Upper lobe of right lung (tissue), 1 donor: ENCODE data around the gene SLC4A1. TPM values are rescaled to one million over a fixed set of nuclear protein-coding genes. Genes with fewer than 3 reads are reported as not detected.

Experiments used
- ATAC-seq: fragments of 200-7000 bp; cut with Tn5 transposase; one replicate; pipeline ENCODE4 v1.9.1; 2020; ENCODE audit warnings: mild to moderate bottlenecking, moderate library complexity
- DNase-seq: peaks from one replicate; pipeline ENCODE4 v3.0.0-alpha.2; 2020
- H3K27ac ChIP-seq: fragments of 200-600 bp; one replicate; pipeline ENCODE4 v1.8.0; 2022
- H3K27me3 ChIP-seq: fragments of 200-600 bp; one replicate; pipeline ENCODE4 v1.8.0; 2022; ENCODE audit warnings: mild to moderate bottlenecking
- H3K36me3 ChIP-seq: fragments of 200-600 bp; one replicate; pipeline ENCODE4 v1.8.0; 2022
- H3K4me1 ChIP-seq: fragments of 200-600 bp; one replicate; pipeline ENCODE4 v1.8.0; 2022
- H3K4me3 ChIP-seq: fragments of 200-600 bp; one replicate; pipeline ENCODE4 v1.8.0; 2022; ENCODE audit warnings: mild to moderate bottlenecking
- H3K9me3 ChIP-seq: fragments of 200-600 bp; one replicate; pipeline ENCODE4 v1.8.0; 2022
- intact Hi-C: fragments of 100-400 bp; cut with DNase I; formaldehyde crosslinking; loops from one replicate; pipeline ENCODE4 v1.11.0; 2022
- total RNA-seq: library from RNA; stranded (reverse); fragmentation: NEBNext Ultra II Directional; extraction: Animal tissue kit (Norgen Biotek cat#: 25700); gene quantifications from one replicate; pipeline ENCODE4 v1.2.1, GENCODE V29; 2021
- TF ChIP-seq, protein P1 (sequence below): fragments of 200-600 bp; IDR thresholded peaks from one replicate; pipeline ENCODE4 v1.8.0; 2022; ENCODE audit warnings: antibody characterized with exemption
- donor health status: DM: no; HTN: yes; CAD: no; lungs with severe emphysema.

The SLC4A1 gene
- total RNA-seq, 1 donor from 2014 or later = 0.43 TPM

DNA sequence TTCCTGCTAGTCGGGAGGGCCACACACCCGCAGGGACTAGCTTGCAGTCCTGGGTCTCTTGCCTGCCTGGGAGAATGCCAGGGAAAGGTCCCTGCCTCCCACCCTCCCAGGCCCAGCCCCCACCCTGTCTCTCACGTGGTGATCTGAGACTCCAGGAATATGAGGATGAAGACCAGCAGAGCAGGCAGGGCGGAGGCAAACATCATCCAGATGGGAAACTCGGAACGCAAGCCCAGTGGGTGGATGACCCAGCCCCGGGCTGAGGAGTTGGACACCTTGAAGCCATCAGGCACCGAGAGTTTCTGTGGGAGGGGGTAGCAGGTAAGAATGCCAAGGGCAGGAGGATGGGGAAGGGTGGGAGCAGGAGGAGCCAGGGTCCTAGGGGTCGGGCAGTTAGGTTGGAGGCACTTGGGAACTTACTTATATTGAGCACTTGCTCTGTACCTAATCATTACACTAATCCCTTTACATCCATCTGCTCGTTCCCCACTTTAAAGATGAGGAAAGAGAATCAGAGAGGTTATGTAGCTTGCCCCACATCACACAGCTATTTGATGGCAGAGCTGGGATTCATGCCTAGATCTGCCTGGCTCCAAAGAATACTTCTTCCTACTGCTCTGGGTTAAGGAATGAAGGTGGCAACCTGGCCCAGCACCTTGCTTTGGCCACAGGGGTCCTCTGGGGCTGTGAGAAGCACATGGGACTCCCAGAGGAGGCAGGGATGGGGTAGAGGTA lies 13.4 kb downstream of the SLC4A1 start:
- TF ChIP-seq, protein P1, sequence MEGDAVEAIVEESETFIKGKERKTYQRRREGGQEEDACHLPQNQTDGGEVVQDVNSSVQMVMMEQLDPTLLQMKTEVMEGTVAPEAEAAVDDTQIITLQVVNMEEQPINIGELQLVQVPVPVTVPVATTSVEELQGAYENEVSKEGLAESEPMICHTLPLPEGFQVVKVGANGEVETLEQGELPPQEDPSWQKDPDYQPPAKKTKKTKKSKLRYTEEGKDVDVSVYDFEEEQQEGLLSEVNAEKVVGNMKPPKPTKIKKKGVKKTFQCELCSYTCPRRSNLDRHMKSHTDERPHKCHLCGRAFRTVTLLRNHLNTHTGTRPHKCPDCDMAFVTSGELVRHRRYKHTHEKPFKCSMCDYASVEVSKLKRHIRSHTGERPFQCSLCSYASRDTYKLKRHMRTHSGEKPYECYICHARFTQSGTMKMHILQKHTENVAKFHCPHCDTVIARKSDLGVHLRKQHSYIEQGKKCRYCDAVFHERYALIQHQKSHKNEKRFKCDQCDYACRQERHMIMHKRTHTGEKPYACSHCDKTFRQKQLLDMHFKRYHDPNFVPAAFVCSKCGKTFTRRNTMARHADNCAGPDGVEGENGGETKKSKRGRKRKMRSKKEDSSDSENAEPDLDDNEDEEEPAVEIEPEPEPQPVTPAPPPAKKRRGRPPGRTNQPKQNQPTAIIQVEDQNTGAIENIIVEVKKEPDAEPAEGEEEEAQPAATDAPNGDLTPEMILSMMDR = no peak
- no peak for ATAC-seq
- intact Hi-C loops = no loop called here

DNA sequence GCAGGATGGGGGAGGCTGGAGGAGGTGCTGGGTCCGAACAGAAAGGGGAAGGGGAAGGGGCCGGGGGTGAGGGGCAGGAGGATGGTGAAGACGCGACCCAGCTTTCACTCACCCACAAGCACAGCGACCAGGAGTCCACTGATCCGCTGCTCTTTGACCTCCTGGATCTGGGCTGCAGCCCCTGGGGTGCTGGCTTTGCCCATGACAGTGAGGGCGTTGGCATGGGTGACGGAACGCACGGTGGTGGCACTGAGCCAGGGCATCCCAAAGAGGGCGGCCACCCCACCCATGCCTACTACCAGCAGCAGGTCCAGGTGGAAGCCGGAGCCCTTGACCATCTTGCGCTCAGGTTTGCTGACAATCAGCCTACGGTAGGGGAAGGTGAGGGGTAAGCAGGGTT lies 14.9 kb downstream of the SLC4A1 start:
- Histone ChIP-seq H3K4me3 (no peak overlapping the region), H3K36me3 (no peaks in the 10 kb centered on the region), H3K27ac (no peak overlapping the region), H3K27me3 (no peaks in the 10 kb centered on the region), H3K9me3 (no peaks in the 10 kb centered on the region), H3K4me1 (peaks cover 3% of the 10 kb centered on the region)
- intact Hi-C loops = no loop called here
- ATAC-seq (no peak), DNase-seq (no peak)
- TF ChIP-seq, protein P1 = no peak

More for the DNA sequence above, 13.4 kb downstream of the SLC4A1 start:
- DNase-seq = no peak
- Histone ChIP-seq H3K9me3 (no peaks in the 10 kb centered on the region), H3K4me3 (no peak overlapping the region), H3K27me3 (no peaks in the 10 kb centered on the region), H3K4me1 (no peaks in the 10 kb centered on the region), H3K27ac (no peak overlapping the region), H3K36me3 (no peaks in the 10 kb centered on the region)

DNA sequence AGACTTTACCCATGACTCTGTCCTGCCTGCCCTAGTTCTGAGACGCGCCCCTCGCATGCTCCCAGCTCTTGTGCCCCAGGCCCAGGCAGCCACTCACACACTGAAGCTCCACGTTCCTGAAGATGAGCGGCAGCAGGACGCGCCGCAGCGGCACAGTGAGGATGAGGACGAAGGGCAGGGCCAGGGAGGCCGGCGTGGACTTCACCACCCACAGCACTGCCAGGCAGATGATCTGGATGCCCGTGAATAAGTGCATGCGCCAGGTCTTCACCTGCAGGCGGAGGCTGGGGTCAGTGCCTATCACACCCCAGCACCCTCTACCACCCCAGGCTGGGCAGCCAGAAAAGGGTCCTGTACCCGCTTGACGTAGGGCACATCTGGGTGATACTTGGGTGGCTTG lies 16.9 kb downstream of the SLC4A1 start:
- ATAC-seq (no peak), DNase-seq (no peak)
- peaks cover 19% of the 10 kb centered on the region for H3K4me1 ChIP-seq
- H3K36me3 ChIP-seq = no peaks in the 10 kb centered on the region
- TF ChIP-seq, protein P1 = no peak
- no peak overlapping the region for H3K27ac ChIP-seq
- H3K27me3 ChIP-seq = no peaks in the 10 kb centered on the region
- no peaks in the 10 kb centered on the region for H3K9me3 ChIP-seq
- intact Hi-C loops = no loop called here
- no peak overlapping the region for H3K4me3 ChIP-seq

DNA sequence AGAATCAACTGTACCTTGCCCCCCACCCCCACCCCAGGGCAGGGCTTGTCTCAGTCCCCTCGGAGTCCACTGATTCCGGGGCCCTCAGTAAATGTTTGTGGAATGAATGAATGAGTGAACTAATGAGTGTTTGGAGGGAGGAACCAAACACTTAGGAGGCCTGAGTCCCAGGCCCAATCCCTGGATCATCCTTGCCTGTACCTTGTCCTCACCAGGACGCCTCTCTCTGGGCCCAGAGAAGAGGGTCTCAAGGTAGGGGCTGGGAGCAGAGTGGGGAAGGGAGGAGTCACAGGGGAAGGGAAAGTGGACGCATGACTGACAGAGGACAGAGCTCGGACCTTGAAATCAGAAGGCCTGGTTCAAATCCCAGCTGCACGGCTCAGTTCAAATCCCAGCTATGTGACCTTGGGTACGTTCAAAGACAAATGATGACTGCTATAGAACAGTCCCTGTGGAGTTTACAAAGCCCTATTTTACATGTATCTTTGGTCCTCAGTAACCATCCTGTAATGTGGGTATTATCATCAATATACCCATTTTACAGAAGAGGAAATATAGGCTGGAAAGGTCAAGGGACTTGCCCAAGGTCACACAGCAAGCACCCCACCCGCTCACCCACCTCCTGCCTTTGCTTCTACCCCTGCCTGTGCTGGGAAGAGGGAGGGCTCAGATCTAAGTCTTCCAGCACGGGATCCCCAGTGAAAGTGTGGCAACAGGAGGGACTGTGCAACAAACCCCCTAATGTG lies 18.3 kb downstream of the SLC4A1 start:
- H3K27ac ChIP-seq = no peak overlapping the region
- ATAC-seq = no peak
- DNase-seq = no peak
- no peaks in the 10 kb centered on the region for H3K36me3 ChIP-seq
- intact Hi-C loops = no loop called here
- TF ChIP-seq, protein P1 = no peak
- no peaks in the 10 kb centered on the region for H3K27me3 ChIP-seq
- H3K4me3 ChIP-seq = no peak overlapping the region
- H3K4me1 ChIP-seq = peaks cover 22% of the 10 kb centered on the region
- no peaks in the 10 kb centered on the region for H3K9me3 ChIP-seq

DNA sequence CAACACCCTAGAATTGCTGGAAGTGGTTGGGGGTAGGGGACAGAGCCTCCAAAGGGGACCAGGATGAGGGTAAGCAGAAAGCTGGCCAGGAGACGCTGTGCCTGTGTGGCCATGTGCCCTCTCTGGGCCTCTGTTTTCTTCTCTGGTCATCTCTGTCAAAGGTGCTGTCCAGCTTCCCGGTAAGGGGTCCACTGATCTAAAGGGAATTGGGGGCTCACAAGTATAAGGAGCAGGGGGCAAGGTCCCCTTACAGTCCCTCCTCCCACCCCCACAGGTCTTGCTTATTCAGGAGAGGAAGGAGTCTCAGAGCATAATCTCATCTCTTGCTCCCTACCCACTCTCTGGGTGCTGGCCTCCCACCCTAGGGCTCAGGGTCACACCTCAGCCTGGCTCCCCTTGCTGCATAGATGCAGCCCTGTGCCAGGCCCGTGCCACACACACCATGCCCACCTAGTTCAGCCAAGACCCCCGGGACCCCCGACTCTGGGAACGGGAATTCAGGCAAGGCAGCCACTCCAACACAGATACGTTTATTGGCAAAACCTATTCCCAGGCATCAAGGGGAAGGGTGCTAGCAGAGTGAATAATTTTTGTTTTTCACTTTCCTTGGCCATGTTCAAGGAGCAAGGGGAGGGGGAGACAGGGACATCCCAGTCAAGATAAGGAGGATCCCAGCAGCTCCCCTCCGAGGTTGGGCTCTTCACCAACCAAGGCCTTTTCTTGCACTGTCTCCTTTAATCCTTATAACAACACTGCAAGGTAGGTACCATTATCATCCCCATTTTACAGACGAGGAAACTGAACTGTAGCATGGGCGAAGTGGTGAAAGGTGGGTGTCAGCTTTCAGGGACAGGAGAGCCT lies 19.8 kb downstream of the SLC4A1 start:
- Histone ChIP-seq H3K36me3 (no peaks in the 10 kb centered on the region), H3K27me3 (no peaks in the 10 kb centered on the region), H3K4me3 (no peak overlapping the region), H3K9me3 (no peaks in the 10 kb centered on the region), H3K27ac (no peak overlapping the region), H3K4me1 (peaks cover 22% of the 10 kb centered on the region)
- ATAC-seq (no peak), DNase-seq (no peak)
- TF ChIP-seq, protein P1 = no peak
- intact Hi-C loops = no loop called here
